ENCODE measurements around the gene TRPM4.
A peak's percentile ranks its signal among the peaks of the same experiment; 100 is the strongest.
"Not testable (repeated sequence)": the region's sequence is repeated elsewhere in the genome, so short reads cannot be mapped to it uniquely, and the experiment has no call there.

Gene TRPM4

GRCh38 chr19:49136771-49137171 lies 20.8 kb upstream of the TRPM4 start:
- Histone ChIP-seq H3K27ac (no peak overlapping the region), H3K4me1 (peaks cover 27% of the 10 kb centered on the region), H3K36me3 (peaks cover 52% of the 10 kb centered on the region), H4K20me1 (no peaks in the 10 kb centered on the region), H3K4me3 (no peak overlapping the region), H3K9ac (no peak overlapping the region), H3K27me3 (no peaks in the 10 kb centered on the region; the same call in 1 of the 2 replicates), H3K9me3 (no peaks in the 10 kb centered on the region), H3K4me2 (no peak overlapping the region)
- TF ChIP-seq Cebpa-rat (IDR thresholded peaks at IDR 0.05) = no peak

GRCh38 chr19:49140951-49141350 lies 16.6 kb upstream of the TRPM4 start:
- no peak for TF ChIP-seq Cebpa-rat (IDR thresholded peaks at IDR 0.05)
- H3K9ac ChIP-seq = no peak overlapping the region
- H3K27ac ChIP-seq = no peak overlapping the region
- H3K9me3 ChIP-seq = no peaks in the 10 kb centered on the region
- peaks cover 18% of the 10 kb centered on the region for H3K36me3 ChIP-seq
- peak overlapping the region; percentile 89 for H3K4me2 ChIP-seq
- no peaks in the 10 kb centered on the region for H3K27me3 ChIP-seq
- H3K4me3 ChIP-seq = no peak overlapping the region
- no peaks in the 10 kb centered on the region for H4K20me1 ChIP-seq
- peaks cover 54% of the 10 kb centered on the region for H3K4me1 ChIP-seq

- H3K9me3 ChIP-seq = no peaks in the 10 kb centered on the region
- H3K36me3 ChIP-seq = peaks cover 14% of the 10 kb centered on the region
- no peak overlapping the region for H3K4me3 ChIP-seq
- peak overlapping the region; percentile 89 for H3K4me2 ChIP-seq
- no peak for TF ChIP-seq Cebpa-rat (IDR thresholded peaks at IDR 0.05)
- no peak overlapping the region for H3K27ac ChIP-seq
- H3K4me1 ChIP-seq = peaks cover 58% of the 10 kb centered on the region
- no peaks in the 10 kb centered on the region for H3K27me3 ChIP-seq
- no peak overlapping the region for H3K9ac ChIP-seq
- no peaks in the 10 kb centered on the region for H4K20me1 ChIP-seq
Measured at GRCh38 chr19:49141352-49141751, 16.2 kb upstream of the TRPM4 start.

- Histone ChIP-seq H3K9me3 (no peaks in the 10 kb centered on the region), H3K4me2 (peak overlapping the region; percentile 89), H3K4me3 (peak overlapping the region; percentile 63), H3K27me3 (no peaks in the 10 kb centered on the region), H3K27ac (no peak overlapping the region), H3K9ac (peak overlapping the region; percentile 57; the same call in 1 of the 2 replicates), H3K36me3 (no peaks in the 10 kb centered on the region), H3K4me1 (peaks cover 64% of the 10 kb centered on the region), H4K20me1 (no peaks in the 10 kb centered on the region)
- TF ChIP-seq Cebpa-rat (IDR thresholded peaks at IDR 0.05) = no peak
Measured at GRCh38 chr19:49142866-49143335, 14.7 kb upstream of the TRPM4 start.

GRCh38 chr19:49145573-49146407 lies 11.8 kb upstream of the TRPM4 start:
- Histone ChIP-seq H4K20me1 (0 out of 2 replicates have a peak, but pooled peaks cover 4% of the 10 kb centered on the region), H3K4me2 (peak overlapping the region; percentile 71), H3K36me3 (no peaks in the 10 kb centered on the region), H3K4me1 (peaks cover 62% of the 10 kb centered on the region), H3K9me3 (no peaks in the 10 kb centered on the region), H3K27me3 (no peaks in the 10 kb centered on the region), H3K27ac (no peak overlapping the region), H3K9ac (no peak overlapping the region), H3K4me3 (peak overlapping the region; percentile 51)
- no peak for TF ChIP-seq Cebpa-rat (IDR thresholded peaks at IDR 0.05)

- not testable (repeated sequence) for H4K20me1 ChIP-seq, H3K36me3 ChIP-seq, H3K27ac ChIP-seq, H3K4me3 ChIP-seq, H3K27me3 ChIP-seq, H3K9ac ChIP-seq, H3K9me3 ChIP-seq
- H3K4me2 ChIP-seq = peak overlapping the region; percentile 71
- peaks cover 62% of the 10 kb centered on the region for H3K4me1 ChIP-seq
Measured at GRCh38 chr19:49146408-49146770, 11.2 kb upstream of the TRPM4 start.

GRCh38 chr19:49148044-49148682 lies 9.4 kb upstream of the TRPM4 start:
- no peak overlapping the region for H3K9ac ChIP-seq
- no peak for TF ChIP-seq Cebpa-rat (IDR thresholded peaks at IDR 0.05)
- peaks cover 60% of the 10 kb centered on the region for H3K4me1 ChIP-seq
- 0 out of 2 replicates have a peak, but pooled peaks cover 4% of the 10 kb centered on the region for H4K20me1 ChIP-seq
- H3K9me3 ChIP-seq = no peaks in the 10 kb centered on the region
- no peaks in the 10 kb centered on the region for H3K36me3 ChIP-seq
- H3K27ac ChIP-seq = no peak overlapping the region
- H3K4me3 ChIP-seq = peak overlapping the region; percentile 83; the same call in 1 of the 2 replicates
- H3K4me2 ChIP-seq = peak overlapping the region; percentile 95
- H3K27me3 ChIP-seq = no peaks in the 10 kb centered on the region

- no peak for TF ChIP-seq Cebpa-rat (IDR thresholded peaks at IDR 0.05)
- Histone ChIP-seq H3K4me2 (peak overlapping the region; percentile 95), H4K20me1 (0 out of 2 replicates have a peak, but pooled peaks cover 4% of the 10 kb centered on the region), H3K9me3 (no peaks in the 10 kb centered on the region), H3K4me3 (peak overlapping the region; percentile 83), H3K4me1 (peaks cover 65% of the 10 kb centered on the region), H3K36me3 (no peaks in the 10 kb centered on the region), H3K27ac (peak overlapping the region; percentile 84), H3K27me3 (no peaks in the 10 kb centered on the region), H3K9ac (peak overlapping the region; percentile 83)
Measured at GRCh38 chr19:49148784-49149651, 8.6 kb upstream of the TRPM4 start.

GRCh38 chr19:49149652-49150105 lies 7.9 kb upstream of the TRPM4 start:
- Histone ChIP-seq H3K4me2 (peak overlapping the region; percentile 95), H3K9me3 (no peaks in the 10 kb centered on the region), H3K4me3 (peak overlapping the region; percentile 83), H3K27ac (peak overlapping the region; percentile 84), H3K9ac (peak overlapping the region; percentile 83), H3K36me3 (no peaks in the 10 kb centered on the region), H3K27me3 (no peaks in the 10 kb centered on the region), H3K4me1 (peaks cover 71% of the 10 kb centered on the region), H4K20me1 (0 out of 2 replicates have a peak, but pooled peaks cover 4% of the 10 kb centered on the region)
- TF ChIP-seq Cebpa-rat (IDR thresholded peaks at IDR 0.05) = no peak

Measured in BLaER1 (cell line).